Mucosa of descending colon (tissue), 3 donors: ENCODE measurements around the gene CIB4. TPM values are rescaled to one million over a fixed set of nuclear protein-coding genes. Genes with fewer than 3 reads are reported as not detected.

Experiments used
- ATAC-seq: fragments of 200-7000 bp; cut with Tn5 transposase; one replicate; pipeline ENCODE4 v1.9.1; 2020; ENCODE audit warnings: mild to moderate bottlenecking, moderate library complexity
- DNase-seq, 3 donors: peaks; one replicate each; pipeline ENCODE4 v3.0.0-alpha.2; 2020
- H3K36me3 ChIP-seq: fragments of 200-600 bp; one replicate; pipeline ENCODE4 v1.8.0; 2021; ENCODE audit warnings: low read depth, mild to moderate bottlenecking
- H3K4me1 ChIP-seq: fragments of 200-600 bp; one replicate; pipeline ENCODE4 v1.8.0; 2021; ENCODE audit warnings: low read depth, mild to moderate bottlenecking
- H3K4me3 ChIP-seq: fragments of 200-600 bp; one replicate; pipeline ENCODE4 v1.8.0; 2021; ENCODE audit warnings: mild to moderate bottlenecking
- H3K9me3 ChIP-seq: fragments of 200-600 bp; one replicate; pipeline ENCODE4 v1.8.0; 2021; ENCODE audit warnings: mild to moderate bottlenecking
- CTCF ChIP-seq: fragments of 200-600 bp; IDR thresholded peaks from one replicate; pipeline ENCODE4 v1.8.0; 2022; ENCODE audit warnings: antibody characterized with exemption, mild to moderate bottlenecking
- intact Hi-C, 2 donors: fragments of 100-400 bp; cut with DNase I in 1 of 2; cut with micrococcal nuclease in 1 of 2; formaldehyde crosslinking; loops; one replicate each; pipeline versions ENCODE4 v1.11.0 to v1.11.1; 2022; cut with DNase I, micrococcal nuclease
- total RNA-seq, 3 donors: library from RNA; stranded (reverse); fragmentation: NEBNext Ultra II Directional in 2 of 3; extraction: Animal tissue kit (Norgen Biotek cat#: 25700) in 2 of 3; gene quantifications; one replicate each; pipeline versions ENCODE4 v1.2.1 to v1.2.4, GENCODE V29; 2021 to 2023
- donor health status: DM: no; HTN: no; CAD: no; lungs with moderate emphysema.
- donor health status: DM: no; HTN: no; CAD: no.
- donor health status: DM: no; HTN: yes; CAD: no.

CIB4 gene
- total RNA-seq, 3 donors from 2014 or later = 0.60 TPM; not detected in 2

GRCh38 chr2:26649992-26650712 lies 9.0 kb upstream of the CIB4 start:
- intact Hi-C loops = no loop called here
- Histone ChIP-seq H3K9me3 (no peaks in the 10 kb centered on the region), H3K4me1 (no peaks in the 10 kb centered on the region), H3K4me3 (no peak overlapping the region), H3K36me3 (no peaks in the 10 kb centered on the region)
- TF ChIP-seq CTCF = no peak
- ATAC-seq = no peak
- no peak for DNase-seq

DNA sequence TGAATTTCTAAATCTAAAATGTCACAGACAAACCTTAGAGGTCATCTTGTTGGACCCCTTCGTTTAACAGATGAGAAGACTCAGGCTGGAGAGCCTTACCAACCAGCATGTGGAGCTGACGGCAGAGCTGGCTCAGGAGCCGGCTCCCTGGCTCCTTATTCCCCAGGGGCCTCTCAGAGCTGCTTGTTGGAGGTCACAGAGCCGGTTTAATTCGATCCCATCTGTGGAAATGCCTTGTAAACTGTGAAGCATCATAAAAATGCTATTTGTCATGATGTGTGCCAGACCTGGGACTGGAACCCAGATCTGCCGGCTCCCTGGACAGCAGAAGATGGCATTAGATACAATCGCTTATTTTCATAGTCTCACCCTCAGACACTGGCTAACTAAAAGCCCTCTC lies 8.2 kb upstream of the CIB4 start:
- no peak overlapping the region for H3K4me3 ChIP-seq
- H3K36me3 ChIP-seq = no peaks in the 10 kb centered on the region
- ATAC-seq = no peak
- no peak for TF ChIP-seq CTCF
- no peaks in the 10 kb centered on the region for H3K4me1 ChIP-seq
- no peaks in the 10 kb centered on the region for H3K9me3 ChIP-seq
- no peak for DNase-seq
- intact Hi-C loops = no loop called here

- H3K4me3 ChIP-seq = no peak overlapping the region
- DNase-seq (no peak), ATAC-seq (no peak)
- intact Hi-C loops = no loop called here
- no peaks in the 10 kb centered on the region for H3K9me3 ChIP-seq
- TF ChIP-seq CTCF = no peak
- no peaks in the 10 kb centered on the region for H3K4me1 ChIP-seq
- H3K36me3 ChIP-seq = no peaks in the 10 kb centered on the region
Observed at GRCh38 chr2:26648516-26648915, 7.3 kb upstream of the CIB4 start.

DNA sequence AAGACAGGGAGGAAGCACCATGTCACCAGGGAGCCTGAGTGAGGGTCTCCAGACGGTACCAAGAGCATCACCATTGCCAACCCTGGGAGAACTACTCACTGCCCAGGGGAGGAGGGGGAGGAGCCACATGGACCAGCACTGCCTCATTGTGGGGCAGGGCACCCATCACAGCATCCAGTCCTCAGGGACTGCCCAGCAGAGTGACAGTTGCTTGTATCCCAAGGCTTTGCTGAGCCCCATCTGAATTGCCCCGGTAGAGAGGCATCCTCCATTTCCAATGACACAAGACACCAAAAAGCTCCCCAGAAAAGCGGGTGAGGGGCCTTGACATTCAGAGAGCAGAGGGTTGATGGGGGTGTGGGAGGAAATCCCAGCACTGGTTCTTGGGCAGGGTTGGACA lies 6.8 kb upstream of the CIB4 start:
- DNase-seq = no peak
- no peak for ATAC-seq
- Histone ChIP-seq H3K4me1 (no peaks in the 10 kb centered on the region), H3K36me3 (no peaks in the 10 kb centered on the region), H3K4me3 (no peak overlapping the region), H3K9me3 (no peaks in the 10 kb centered on the region)
- TF ChIP-seq CTCF = no peak
- intact Hi-C loops = no loop called here

DNA sequence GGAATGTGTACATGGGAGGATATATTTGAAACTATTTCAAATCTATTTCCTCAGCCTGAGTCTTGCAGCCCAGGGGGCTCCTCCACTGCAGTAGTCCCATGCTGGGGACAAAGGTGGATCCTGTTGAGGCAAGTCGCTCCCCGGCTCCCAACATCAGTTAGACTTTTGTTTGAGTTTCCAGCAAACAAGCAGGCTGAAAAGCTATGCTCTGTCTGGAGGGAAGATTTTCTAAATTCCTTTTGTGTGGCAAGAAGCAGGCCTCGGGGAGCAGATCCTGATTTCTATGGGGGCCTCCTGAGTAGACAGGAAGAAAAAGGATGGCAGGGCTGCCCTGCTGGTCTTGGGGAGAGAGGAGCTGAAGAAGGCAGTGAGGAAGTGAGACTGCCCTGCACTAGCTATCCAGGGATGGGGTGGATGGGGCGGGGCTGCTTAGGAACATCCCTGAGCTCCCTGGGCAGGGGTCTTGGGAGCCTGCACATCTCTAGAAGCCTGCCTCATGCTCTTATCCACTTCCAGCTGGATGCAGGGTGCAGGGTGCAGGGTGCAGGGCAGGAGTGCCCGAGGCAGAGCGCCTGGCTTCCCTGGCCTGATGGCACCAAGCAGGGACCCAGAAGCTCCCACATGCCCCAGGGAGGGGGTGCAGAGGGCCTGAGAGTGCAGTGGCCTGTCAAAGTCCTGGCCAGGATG lies 6.0 kb upstream of the CIB4 start:
- no peak for TF ChIP-seq CTCF
- ATAC-seq (no peak), DNase-seq (no peak)
- Histone ChIP-seq H3K4me1 (no peaks in the 10 kb centered on the region), H3K36me3 (no peaks in the 10 kb centered on the region), H3K4me3 (no peak overlapping the region), H3K9me3 (no peaks in the 10 kb centered on the region)
- intact Hi-C loops = no loop called here
